Kidney tubule cell (primary cell): Measurements from ENCODE around the gene ADAMTS20.
"Not testable (repeated sequence)": the region's sequence is repeated elsewhere in the genome, so short reads cannot be mapped to it uniquely, and the experiment has no call there.

Experiments
- DNase-seq: peaks from one replicate; pipeline ENCODE4 v3.0.0-alpha.2; 2018; ENCODE audit warnings: low spot score

The ADAMTS20 gene

DNA sequence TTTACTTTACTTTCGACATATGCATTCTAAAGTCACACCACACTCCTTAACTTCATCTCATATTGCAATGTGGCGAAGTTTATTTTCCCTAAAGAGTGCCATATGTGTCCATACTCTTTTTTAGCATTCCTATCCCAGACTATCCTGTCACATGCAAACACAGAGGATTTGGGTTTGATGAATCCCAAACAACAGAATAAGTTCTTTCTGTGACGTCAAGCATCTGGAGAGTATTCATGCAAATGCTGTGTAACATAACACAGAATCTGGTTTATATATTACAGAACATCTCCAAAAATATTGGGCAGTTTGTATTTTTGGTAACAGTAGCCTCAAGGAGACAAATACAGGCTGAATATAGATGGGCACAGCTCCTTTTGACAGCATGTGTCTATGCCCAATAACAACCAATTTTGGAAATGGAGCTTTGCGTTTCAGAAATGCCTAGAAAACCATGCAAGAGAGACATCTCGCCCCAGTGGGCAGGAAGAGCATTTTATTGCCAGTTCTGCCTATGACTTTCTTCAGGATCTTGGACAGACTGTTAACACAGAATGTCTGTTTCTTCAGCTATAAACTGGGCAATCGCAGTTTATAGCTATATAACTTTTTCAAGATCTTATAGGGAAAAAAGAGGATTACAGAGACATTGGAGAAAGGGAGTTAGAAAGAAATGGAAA, 190.8 kb downstream of the ADAMTS20 start:
- DNase-seq = no peak

DNA sequence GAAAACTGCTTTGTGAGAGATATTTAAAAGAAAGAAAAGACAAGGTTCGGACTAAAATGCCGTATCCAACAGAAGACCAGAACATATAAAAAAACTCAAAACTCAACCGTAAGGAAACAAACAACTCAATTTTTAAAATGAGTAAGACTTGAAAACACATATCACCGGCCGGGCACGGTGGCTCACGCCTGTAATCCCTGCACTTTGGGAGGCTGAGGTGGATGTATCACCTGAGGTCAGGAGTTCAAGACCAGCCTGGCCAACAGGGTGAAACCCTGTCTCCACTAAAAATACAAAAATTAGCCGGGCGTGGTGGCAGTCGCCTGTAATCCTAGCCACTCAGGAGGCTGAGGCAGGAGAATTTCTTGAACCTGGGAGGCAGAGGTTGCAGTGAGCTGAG, 192.0 kb downstream of the ADAMTS20 start:
- DNase-seq = not testable (repeated sequence)

DNA sequence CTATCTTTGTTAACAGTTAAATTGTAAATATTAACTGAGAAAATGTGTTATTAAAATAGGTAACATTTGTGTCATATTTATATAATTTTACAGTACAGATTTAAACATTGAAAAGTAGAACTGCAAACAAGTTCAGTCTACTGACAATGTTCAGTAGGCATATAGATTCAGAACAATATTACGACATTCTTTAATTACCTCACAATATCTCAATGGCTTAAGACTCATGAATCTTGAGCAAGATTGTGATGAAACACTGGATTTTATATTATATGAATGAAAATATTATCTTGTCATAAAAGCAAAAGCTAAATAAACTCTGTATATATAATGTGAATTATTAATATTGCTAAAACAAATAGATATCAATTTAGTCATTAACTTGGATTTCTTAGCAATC, 194.9 kb downstream of the ADAMTS20 start:
- DNase-seq = no peak

DNA sequence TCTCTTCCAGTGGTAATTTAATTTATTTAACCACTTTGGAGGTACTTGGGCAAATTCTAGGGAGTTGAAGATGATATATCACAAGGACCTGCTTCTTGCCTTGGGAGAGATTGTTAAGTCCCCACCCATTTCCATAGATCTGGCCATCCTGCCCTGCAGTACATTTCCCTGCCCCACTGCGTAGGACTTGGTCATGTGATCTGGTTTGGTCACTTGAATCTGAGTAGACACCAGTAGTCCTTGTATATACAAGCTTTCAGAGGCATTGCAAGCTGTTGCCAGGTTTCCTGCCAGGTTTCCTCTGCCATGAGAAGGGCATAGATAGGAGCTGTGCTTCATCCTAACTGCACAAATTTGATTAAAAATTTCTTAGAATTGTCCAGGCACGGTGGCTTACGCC, 200.0 kb downstream of the ADAMTS20 start:
- no peak for DNase-seq

DNA sequence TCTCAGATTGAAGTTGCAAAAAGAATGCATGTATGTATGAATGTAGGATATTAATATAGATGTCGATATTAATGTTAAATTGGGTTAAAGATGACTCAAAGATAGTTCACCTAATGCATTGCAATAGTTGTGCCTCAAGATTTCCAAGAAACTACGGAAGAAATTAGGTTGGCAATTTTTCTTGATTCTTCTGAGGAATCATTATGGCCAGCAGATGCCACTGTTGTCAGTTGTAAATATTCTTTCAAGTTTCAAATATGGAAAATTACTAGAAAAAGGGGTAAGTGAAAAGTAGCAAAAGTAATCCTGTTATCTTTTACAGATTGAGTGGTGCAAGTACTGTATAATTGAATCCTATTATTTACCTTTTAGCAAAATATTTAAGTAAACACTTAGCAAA, 202.1 kb downstream of the ADAMTS20 start:
- DNase-seq = peak; percentile 17

DNA sequence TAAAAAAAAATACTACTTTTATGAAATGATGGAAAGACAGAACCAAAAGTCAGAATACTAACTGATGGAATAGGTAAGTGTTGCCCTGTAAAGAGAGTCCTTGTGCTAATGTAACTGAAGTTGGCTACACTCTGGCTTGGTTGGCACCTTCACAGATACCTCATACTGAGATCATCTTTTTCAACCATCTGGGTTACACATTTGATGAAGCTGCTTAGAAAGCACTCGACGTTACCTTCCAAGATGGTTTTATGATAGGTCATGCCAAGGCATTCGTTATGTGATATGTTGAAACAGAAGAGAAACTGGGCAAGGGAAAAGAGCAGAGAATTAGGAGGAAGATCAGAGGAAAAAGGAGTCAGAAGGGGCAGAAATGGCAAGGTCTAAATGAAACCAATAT, 203.8 kb downstream of the ADAMTS20 start:
- DNase-seq = no peak

DNA sequence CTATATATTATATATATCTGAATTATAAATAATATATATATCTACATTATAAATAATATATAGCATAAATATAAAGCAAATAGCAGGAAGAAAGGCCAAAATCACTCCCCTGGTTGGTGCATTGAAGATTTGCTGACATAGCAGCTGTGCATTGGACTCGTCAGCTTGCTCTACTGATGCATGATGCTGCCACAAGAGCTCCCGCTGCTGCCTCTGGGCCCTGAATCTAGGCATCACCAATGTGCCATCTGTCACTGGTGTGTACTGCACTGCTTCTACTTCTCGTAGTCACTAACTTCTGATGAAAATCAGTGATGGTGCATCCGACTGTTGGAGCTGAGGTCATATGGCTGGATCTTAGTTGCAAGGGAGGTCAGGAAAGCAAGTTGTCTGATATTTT, 205.0 kb downstream of the ADAMTS20 start:
- no peak for DNase-seq

DNA sequence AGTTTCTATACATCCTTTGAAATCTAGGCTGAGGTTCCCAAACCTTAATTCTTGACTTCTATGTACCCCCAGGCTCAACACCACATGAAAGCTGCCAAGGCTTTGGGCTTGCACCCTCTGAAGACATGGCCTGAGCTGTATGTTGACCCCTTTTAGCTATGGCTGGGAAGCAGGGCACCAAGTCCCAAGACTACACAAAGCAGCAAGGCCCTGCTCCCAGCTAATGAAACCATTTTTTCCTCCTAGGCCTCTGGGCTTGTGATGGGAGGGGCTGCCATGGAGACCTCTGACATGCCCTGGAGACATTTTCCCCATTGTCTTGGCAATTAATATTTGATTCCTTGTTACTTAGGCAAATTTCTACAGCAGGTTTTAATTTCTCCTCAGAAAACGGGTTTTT, 207.0 kb downstream of the ADAMTS20 start:
- DNase-seq = no peak

DNA sequence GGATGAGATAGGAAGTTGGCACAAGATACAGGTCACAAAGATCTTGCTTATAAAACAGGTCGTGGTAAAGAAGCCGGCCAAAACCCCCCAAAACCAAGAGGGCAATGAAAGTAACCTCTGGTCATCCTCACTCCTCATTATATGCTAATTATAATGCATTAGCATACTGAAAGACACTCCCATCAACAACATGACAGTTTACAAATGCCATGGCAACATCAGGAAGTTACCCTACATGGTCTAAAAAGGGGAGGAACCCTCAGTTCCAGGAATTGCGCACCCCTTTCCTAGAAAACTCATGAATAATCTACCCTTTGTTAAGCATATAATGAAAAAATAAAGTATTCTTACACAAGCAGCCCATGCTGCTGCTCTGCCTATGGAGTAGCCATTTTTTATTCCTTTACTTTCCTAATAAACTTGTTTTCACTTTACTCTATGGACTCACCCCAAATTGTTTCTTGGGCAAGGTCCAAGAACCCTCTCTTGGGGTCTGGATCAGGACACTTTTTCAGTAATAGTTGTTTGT, 210.2 kb downstream of the ADAMTS20 start:
- DNase-seq = not testable (repeated sequence)

DNA sequence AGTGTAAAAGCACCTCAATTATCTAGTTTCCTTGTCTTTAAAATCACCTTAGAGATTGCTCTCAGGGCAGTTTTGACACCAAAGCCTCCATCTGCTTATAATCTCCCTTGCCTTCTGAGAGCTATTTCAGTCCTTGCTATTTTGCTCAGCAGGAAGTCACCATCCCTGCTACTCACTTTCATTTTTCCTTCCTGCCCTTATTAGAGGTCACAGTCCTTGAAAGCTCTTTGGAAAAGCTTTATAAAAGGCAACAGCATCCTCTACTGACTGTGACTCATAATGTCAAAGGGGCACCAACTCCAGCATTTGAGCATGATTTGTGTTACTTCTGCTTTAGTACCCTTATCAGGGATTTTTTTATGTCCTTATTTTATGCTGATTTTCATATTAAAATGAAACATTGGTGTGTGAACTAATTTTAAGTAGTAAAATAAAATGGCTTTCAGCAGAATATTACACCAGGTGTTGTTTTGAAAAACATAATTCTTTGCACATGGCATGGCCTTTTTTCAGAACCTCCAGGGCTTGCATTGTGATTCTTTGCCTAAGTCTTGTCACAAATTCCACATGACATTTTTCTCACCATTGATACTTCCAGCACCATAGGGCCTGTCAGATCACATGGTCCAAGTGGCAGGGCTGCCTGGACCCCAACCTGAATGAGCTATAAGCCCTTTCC, 213.0 kb downstream of the ADAMTS20 start:
- DNase-seq = peak; percentile 85

DNA sequence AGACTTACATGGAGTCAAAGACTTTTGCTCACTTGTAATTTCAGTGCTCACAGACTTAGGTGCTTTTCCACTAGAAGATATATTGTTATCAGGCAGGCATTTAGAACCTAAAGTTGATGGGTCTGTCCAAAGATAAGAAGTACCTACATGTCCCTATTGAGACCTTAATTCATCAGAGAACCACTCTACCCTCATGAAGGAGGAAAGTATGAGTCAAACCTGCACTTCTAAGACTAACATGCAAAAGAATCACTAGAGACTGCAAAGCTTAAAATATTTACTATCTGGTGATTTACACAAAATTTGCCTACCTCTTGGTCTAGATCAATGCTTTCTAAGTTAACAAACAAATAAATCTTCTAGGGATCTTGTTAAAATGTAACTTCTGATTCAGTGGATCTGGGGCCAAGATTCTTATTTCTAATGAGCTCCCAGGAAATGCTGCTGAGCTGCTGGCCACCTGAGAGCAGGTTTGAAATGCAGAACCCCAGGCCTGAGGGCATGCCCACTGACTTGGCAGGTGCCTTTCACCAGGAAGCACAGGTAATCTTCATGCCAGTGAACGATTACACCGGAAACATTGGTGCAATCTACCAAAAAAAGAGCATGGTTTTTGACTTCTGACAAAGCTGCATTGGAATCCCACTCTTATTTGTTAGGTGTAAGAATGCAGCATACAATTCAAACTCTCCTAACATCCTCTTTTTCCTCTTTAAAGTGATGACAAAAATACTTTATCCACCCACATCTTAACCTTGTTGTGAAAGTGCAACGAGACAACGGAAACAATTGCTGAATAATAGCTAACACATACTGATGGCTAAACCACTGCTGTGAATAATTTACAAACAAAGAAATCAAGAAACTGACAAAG, 214.2 kb downstream of the ADAMTS20 start:
- peak; percentile 85 for DNase-seq

DNA sequence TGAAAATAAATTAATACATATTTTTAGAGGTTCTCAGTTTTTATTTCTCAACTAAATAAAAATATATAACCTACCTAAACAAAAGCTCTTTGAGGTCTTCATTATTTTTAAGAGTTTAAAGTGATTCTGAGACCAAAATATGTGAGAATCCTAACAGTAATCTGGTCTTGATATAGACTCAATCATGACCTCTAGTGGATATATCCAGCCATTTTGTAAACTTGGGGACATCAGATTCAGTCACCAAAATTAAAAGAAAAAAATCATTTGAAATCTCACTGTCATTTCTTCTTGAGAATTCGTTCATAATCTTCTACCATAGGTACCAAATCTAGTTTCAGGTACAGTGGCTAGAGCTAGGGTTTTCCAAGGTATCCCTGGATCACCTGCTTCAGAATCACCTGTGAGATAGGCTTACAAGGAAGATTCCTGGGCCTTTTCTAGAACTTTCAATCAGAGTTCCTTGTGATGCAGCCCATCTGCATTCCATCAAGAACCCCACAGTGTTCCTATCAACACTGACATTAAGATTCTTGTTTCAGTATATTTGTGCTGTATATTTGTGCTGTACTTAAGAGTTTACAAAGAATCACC, 214.9 kb downstream of the ADAMTS20 start:
- DNase-seq = peak; percentile 61

DNA sequence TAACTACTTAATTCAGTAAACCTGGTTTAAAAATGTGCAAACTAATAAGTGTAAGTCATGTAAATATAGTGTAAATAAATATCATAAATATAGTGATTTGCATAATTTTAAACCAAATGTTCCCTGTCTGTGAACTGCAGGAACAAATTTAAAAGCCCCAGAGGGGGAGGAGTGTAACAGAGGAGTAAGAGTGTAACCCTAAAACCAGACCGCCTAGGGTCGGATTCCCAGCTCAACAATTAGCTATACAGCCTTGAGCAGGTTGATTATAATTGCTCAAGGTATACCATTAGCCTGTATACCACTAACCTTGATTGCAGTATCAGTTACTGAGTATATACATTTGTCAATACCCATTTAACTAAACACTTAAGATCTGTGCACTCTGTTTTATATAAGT, 218.4 kb downstream of the ADAMTS20 start:
- no peak for DNase-seq

DNA sequence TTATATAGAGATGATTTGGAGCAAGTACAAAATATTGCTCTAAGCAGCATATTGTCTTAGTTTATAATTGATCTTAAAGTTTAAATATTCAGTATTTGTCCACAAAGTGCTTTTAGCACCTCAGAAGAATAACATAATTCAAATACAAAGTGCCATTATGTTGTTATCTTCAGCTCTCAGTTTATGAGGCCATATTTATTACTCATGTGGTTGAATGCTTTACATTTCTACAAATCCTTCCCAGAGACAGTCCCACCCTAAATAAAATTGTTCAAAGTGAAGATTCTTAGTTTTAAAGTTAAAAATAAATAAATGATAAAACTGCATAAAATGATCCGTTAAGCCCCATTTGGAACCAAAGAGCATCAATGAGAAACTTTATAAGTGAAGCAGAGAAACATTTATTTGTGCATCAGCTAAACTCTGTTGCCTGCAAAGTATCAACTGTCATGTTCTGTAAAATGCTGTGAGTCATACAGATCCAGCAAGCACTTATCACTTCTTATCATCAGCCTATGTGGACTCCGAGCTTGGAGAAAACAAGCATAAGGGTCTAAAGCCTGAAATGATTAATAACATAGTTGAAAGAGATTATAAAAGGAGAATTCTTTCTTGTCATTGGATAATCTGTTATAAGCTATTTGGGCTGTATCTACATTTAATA, 218.9 kb downstream of the ADAMTS20 start:
- peak; percentile 2 for DNase-seq

DNA sequence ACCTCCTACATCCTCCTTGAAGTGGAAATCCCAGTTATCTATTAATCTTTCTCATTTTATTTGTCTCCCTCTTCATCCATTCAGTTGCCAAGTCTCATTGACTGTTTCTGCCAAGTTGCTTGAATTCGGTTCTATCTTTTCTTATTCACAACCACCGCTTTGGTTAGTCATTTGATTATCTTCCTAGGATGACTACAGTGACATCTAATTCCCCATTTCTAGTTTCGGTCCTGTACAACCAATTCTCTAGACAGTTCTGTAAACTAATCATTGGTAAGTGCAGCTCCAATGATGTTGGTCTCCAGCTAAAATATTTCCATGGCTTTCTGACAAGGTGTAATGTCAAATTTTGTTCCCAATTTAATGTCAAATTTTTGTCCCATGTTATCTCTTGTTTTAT, 220.1 kb downstream of the ADAMTS20 start:
- DNase-seq = no peak

DNA sequence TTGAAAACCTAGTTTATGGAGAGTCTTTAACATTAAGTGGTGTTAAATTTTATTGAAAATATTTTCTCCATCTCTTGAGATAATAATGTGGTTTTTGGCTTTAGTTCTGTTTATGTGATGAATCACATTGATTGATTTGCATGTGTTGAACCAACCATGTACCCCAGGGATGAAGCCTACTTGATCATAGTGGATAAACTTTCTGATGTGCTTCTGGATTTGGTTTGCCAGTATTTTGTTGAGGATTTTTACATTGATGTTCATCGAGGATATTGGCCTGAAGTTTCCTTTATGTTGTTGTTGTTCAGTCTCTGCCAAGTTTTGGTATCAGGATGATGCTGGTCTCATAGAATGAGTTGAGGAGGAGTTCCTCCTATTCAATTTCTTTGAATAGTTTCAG, 222.6 kb downstream of the ADAMTS20 start:
- DNase-seq = no peak

DNA sequence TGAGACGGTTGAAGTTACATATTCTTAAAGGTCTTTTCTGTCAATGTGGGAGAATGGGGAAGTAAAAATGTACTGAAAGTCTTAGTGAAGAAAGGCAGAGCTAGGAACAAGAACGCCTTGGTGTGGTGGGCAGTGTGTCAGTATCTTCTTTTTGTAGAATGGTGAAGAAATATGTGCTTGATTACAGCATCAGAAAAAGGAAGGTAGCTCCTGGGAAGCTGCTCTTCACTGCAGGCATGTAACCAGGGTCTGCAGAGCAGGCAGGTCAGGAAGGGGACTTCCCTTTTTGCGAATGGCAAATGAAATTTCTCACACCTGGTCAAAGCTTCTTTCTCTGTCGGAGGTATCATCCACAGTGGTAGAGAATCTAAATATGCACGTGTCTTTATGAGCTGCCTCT, 226.2 kb downstream of the ADAMTS20 start:
- no peak for DNase-seq

DNA sequence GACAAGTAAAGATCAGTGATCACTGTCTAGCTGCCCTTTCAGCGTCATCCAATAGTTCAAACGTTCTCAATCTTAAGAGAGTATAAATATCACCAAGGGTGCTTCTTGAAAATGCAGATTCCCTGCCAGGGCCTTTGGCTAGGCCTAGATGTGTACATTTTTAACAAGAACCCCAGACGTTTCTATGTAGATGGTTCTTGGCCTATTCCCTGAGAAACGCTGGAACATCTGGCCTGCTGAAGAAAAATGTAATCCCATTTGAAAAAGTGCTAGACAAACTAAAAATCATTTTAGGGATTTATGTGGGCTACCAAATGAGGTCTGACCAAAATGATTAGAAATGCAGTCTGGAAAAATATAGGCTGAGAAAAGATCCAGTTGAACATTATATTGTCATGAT, 231.7 kb downstream of the ADAMTS20 start:
- no peak for DNase-seq

DNA sequence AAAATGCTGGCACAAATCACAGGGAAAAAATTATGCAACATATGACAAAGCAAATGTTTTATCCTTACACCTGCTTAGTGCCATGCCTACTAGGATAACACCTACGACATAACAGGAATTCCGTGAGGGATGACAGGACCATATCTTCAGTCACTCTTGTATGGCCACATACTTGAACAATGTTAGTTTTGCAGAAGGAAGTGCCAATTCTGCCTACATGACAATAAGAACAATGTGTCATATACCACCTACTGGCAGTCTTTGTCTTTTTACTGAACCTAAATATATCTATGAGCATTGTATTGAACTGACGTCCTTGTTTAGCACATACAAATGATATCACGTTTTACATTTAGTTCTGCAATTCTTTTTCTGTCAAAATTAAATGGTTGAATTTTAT, 234.0 kb downstream of the ADAMTS20 start:
- DNase-seq = peak; percentile 51

DNA sequence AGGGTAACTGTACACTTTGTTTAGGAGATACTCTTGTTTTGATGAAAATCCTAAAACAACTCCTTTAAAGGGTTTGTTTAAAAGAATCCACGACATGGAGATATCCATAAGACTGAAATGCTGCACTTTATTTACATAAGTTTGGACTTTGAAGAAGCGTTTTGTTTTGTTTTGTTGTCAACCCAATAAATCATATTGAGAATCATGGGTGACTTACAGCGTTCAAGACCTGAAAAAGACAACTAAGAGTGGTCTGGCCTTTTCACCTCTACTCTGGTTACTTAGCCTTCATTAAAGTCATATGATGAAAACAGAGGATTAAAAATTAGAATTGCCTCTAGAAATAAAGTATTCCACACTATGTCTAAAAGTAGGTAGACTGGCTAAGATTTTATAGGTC, 234.8 kb downstream of the ADAMTS20 start:
- DNase-seq = no peak

DNA sequence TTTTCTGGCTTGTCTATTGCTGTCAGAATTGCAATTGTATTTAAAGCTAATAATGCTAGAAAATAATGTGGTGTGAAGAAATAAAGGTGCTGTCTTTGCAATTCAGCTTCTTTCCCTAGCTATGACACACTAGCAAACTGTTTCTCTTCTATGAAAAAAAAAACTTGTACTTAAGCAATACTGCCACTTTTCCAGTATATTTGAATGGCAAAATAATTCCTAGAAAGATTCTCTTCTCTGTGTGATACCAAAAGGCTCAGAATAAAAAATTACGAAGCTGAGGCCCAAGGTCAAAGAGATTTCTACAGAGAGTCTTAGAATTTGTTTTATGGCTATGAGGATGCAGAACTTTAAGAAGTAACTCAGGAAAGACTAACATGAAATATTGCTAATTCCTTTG, 235.5 kb downstream of the ADAMTS20 start:
- no peak for DNase-seq

DNA sequence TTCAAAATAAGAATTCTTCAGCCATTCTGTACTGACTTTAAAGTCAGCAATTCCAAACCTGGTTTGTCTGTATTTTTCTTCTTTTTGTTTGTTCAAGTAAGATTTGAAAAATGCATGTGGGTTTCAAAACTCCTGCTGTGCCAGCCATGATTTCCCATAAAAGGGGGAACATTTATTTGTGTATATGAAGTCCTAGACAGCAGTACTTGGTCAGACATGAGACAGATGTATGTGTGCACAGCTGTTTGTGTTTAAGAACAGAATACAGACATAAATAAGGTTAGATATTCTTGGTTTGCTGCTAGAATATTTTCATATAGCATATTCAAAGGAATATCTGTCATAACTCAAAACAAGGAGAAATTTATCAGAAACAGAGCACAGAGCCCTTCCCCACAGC, 236.0 kb downstream of the ADAMTS20 start:
- no peak for DNase-seq
